Erythroblast (primary cell): Measurements from ENCODE around the gene FASTK.

Source experiments
- GATA1 ChIP-seq: IDR thresholded peaks from 2 replicates; pipeline ENCODE4 v1.6.1; 2011; ENCODE audit warnings: low read depth, mild to moderate bottlenecking, control low read depth, low read length, moderate library complexity
- POLR2A ChIP-seq: IDR thresholded peaks from 2 replicates; pipeline ENCODE4 v1.6.1; 2011; ENCODE audit warnings: mild to moderate bottlenecking, low read length

DNA sequence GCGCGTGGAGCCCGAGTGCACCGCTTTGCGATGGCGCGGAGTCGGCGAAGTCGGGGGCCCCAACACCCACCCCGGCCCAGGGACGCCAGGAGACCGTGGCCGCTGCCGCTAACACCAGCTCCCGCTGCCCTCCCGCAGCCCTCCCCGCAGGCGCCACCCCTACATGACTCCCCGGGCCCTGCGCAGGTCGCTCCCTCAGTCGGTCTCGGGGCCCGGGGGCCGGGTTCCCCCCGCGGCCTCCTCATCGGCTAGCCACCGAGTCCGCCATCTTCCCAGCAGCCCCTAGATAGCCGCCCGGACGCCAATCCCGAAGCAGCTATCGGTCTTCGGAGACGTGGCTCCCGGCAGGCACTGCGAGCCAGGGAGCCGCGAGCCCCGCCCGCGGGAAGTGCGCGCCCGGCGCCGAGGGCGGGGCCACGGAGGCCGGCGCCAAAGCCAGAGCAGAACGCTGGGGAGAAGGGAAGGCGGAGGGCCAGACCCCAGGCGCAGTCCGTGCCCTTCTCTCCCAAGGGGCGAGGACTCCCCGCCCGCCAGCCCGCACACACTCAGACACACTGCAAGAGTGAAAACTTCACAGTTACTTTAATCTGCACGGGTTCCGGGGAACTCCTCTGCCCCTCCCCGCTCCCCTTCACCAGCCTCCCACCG, at the start of gene FASTK:
- TF ChIP-seq POLR2A (peak; percentile 78), GATA1 (no peak)
